Suprapubic skin (tissue), 3 donors: ENCODE data around the gene DNASE1L3.

Source experiments
- CTCF ChIP-seq, 2 donors: fragments of 200-600 bp in 1 of 2; fragments of 450-650 bp in 1 of 2; sonication (generic) in 1 of 2; IDR thresholded peaks; one replicate each; pipeline ENCODE4 v1.5.1; 2016 to 2019; ENCODE audit warnings: antibody characterized with exemption in 2 of 2, mild to moderate bottlenecking in 1 of 2, moderate library complexity in 1 of 2
- POLR2A ChIP-seq, 2 donors: fragments of 450-650 bp; IDR thresholded peaks; one replicate each; pipeline ENCODE4 v1.6.1; 2017; ENCODE audit warnings: antibody characterized with exemption in 2 of 2, mild to moderate bottlenecking in 2 of 2, moderate library complexity in 2 of 2

GRCh38 chr3:58249358-58250092 lies 38.8 kb upstream of the DNASE1L3 start:
- TF ChIP-seq POLR2A (IDR thresholded peaks at IDR 0.05) (no peak), CTCF (IDR thresholded peaks at IDR 0.05) (no peak)
